HepG2 (cell line): ENCODE measurements around the gene CD207. TPM values are rescaled to one million over a fixed set of nuclear protein-coding genes. Genes with fewer than 3 reads are reported as not detected.

Source experiments
- ATAC-seq: fragments of 200-7000 bp; cut with Tn5 transposase; 3 replicates; pipeline ENCODE4 v1.9.1; 2020; ENCODE audit warnings: mild to moderate bottlenecking, moderate library complexity
- BruUV-seq: library from RNA; stranded (reverse); fragments of 400-500 nt; replicated peaks from 2 replicates; lab custom pipeline; 2021; lab: Mats Ljungman, UMichigan
- CTCF ChIA-PET: fragments of 300-600 bp; formaldehyde crosslinking; extraction: SDS; loops from one replicate; lab custom pipeline; 2021; ENCODE audit warnings: low total read pairs, inconsistent platforms, low intra/inter-chr PET ratio; lab: Yijun Ruan, JAX
- POLR2A ChIA-PET: fragments of 350-600 bp; sonication (Branson Sonifier 250); formaldehyde crosslinking; loops from one replicate; lab custom pipeline; 2020; ENCODE audit warnings: antibody characterized with exemption, inconsistent platforms; lab: Yijun Ruan, JAX
- DNase-seq: peaks from one replicate; pipeline ENCODE4 v3.0.0-alpha.2; 2015; ENCODE audit warnings: low spot score
- FAIRE-seq: peaks from 3 replicates; lab custom pipeline; 2011; peaks lifted over from hg19 to GRCh38; lab: Jason Lieb, UNC
- H2AFZ ChIP-seq: one replicate; pipeline ENCODE4 v1.6.1; 2011; ENCODE audit warnings: low read length, inconsistent platforms
- H3K27ac ChIP-seq: fragments of 300-600 bp; 3 replicates; pipeline ENCODE4 v1.8.0; 2011; ENCODE audit warnings: mixed run types, mild to moderate bottlenecking, mixed read lengths, low read length, inconsistent platforms; ENCODE audit not compliant: insufficient read depth; ENCODE audit errors: extremely low read length
- H3K27me3 ChIP-seq, 2 experiments: fragments of 200-600 bp in 1 of 2; 2 replicates in 1 of 2; 3 replicates in 1 of 2; pipeline versions ENCODE4 v1.6.0 to v1.8.0; 2011; ENCODE audit warnings: low read length in 2 of 2, mild to moderate bottlenecking in 2 of 2, moderate library complexity in 2 of 2, inconsistent platforms in 1 of 2; ENCODE audit not compliant: insufficient read depth in 2 of 2, control insufficient read depth in 1 of 2
- H3K36me3 ChIP-seq, 2 experiments: fragments of 200-600 bp in 1 of 2; replicated peaks in 1 of 2; 2 replicates in 1 of 2; 3 replicates in 1 of 2; pipeline versions ENCODE4 v1.5.1 to v1.8.0; 2011; ENCODE audit warnings: low read length in 2 of 2, inconsistent platforms in 1 of 2; ENCODE audit not compliant: insufficient read depth in 2 of 2, control insufficient read depth in 1 of 2
- H3K4me1 ChIP-seq: 2 replicates; pipeline ENCODE4 v1.5.1; 2012; ENCODE audit warnings: low read length, inconsistent platforms; ENCODE audit not compliant: insufficient read depth
- H3K4me2 ChIP-seq: 2 replicates; pipeline ENCODE4 v1.6.0; 2011; ENCODE audit warnings: low read depth, low read length, inconsistent platforms
- H3K4me3 ChIP-seq, 3 experiments: fragments of 200-600 bp in 1 of 3; sonication (generic), shearing (Covaris generic) in 1 of 3; replicated peaks in 1 of 3; 2 replicates each; pipeline ENCODE4 v1.5.1; 2011 to 2016; ENCODE audit warnings: low read length in 3 of 3, inconsistent platforms in 2 of 3, low read depth in 2 of 3, mild to moderate bottlenecking in 2 of 3, control low read depth in 1 of 3, mixed read lengths in 1 of 3; ENCODE audit not compliant: insufficient read depth in 1 of 3
- H3K79me2 ChIP-seq: one replicate; pipeline ENCODE4 v1.6.1; 2011; ENCODE audit warnings: low read length, inconsistent platforms; ENCODE audit not compliant: insufficient read depth
- H3K9ac ChIP-seq: 2 replicates; pipeline ENCODE4 v1.6.0; 2011; ENCODE audit warnings: mild to moderate bottlenecking, low read depth, low read length, inconsistent platforms; ENCODE audit not compliant: insufficient read depth
- H3K9me3 ChIP-seq: 2 replicates; pipeline ENCODE4 v1.5.1; 2012; ENCODE audit warnings: mild to moderate bottlenecking, low read length
- H4K20me1 ChIP-seq: 2 replicates; pipeline ENCODE4 v1.6.0; 2011; ENCODE audit warnings: inconsistent platforms, mild to moderate bottlenecking, low read length, moderate library complexity; ENCODE audit not compliant: insufficient read depth
- ARID5B ChIP-seq: IDR thresholded peaks from 2 replicates; pipeline ENCODE4 v1.4.0; 2020; ENCODE audit warnings: mild to moderate bottlenecking, missing genetic modification reagents
- ATF6 ChIP-seq: sonication (generic); formaldehyde crosslinking; conservative IDR thresholded peaks from 2 replicates; pipeline ENCODE4 v1.4.0; 2020; ENCODE audit warnings: missing genetic modification reagents
- GPN1 ChIP-seq: sonication (generic); formaldehyde crosslinking; IDR thresholded peaks from 2 replicates; pipeline ENCODE4 v1.5.1; 2020; ENCODE audit warnings: missing genetic modification reagents, borderline replicate concordance
- KIAA2018 ChIP-seq: sonication (generic); formaldehyde crosslinking; IDR thresholded peaks from 2 replicates; pipeline ENCODE4 v1.5.0; 2020; ENCODE audit warnings: mild to moderate bottlenecking, missing genetic modification reagents, borderline replicate concordance
- MZF1 ChIP-seq: sonication (generic); formaldehyde crosslinking; IDR thresholded peaks from 2 replicates; pipeline ENCODE4 v1.8.1; 2023; ENCODE audit warnings: mild to moderate bottlenecking, missing genetic modification reagents, borderline replicate concordance
- NFATC3 ChIP-seq: sonication (generic); formaldehyde crosslinking; IDR thresholded peaks from 2 replicates; pipeline ENCODE4 v1.5.1; 2020; ENCODE audit warnings: mild to moderate bottlenecking, missing genetic modification reagents
- PTBP1 ChIP-seq: fragments of 200-400 bp; formaldehyde crosslinking; IDR thresholded peaks from 2 replicates; pipeline ENCODE4 v1.6.1; 2018; ENCODE audit warnings: low read length, low read depth; ENCODE audit not compliant: poor library complexity, severe bottlenecking
- ZFP90 ChIP-seq: sonication (generic); formaldehyde crosslinking; IDR thresholded peaks from 2 replicates; pipeline ENCODE4 v1.8.0; 2022; ENCODE audit warnings: missing genetic modification reagents, mild to moderate bottlenecking, inconsistent platforms, borderline replicate concordance
- ZNF552 ChIP-seq: sonication (generic); formaldehyde crosslinking; IDR thresholded peaks from 2 replicates; pipeline ENCODE4 v1.9.0; 2022; ENCODE audit warnings: missing genetic modification reagents, mild to moderate bottlenecking, borderline replicate concordance
- ZNF772 ChIP-seq: sonication (generic); formaldehyde crosslinking; IDR thresholded peaks from 2 replicates; pipeline ENCODE4 v1.5.0; 2020; ENCODE audit warnings: mild to moderate bottlenecking, missing genetic modification reagents
- whole genome bisulfite sequencing: methylation state at CpG from one replicate; pipeline ENCODE4 v1.1.6; 2017; ENCODE audit warnings: low lambda C conversion rate; 5-methylcytosine and 5-hydroxymethylcytosine counted together
- in situ Hi-C: cut with HindIII; loops from 2 replicates; pipeline ENCODE4 v1.10.0; 2017; ENCODE audit warnings: low pct_unique_long_range_greater_than_20kb; ENCODE audit not compliant: extremely low pct_ligation_motif_present
- intact Hi-C: fragments of 100-400 bp; cut with micrococcal nuclease; formaldehyde crosslinking; loops from one replicate; pipeline ENCODE4 v1.10.0; 2022; ENCODE audit not compliant: unreplicated experiment
- polyA plus RNA-seq, 8 experiments: library from polyadenylated mRNA; depleted of rRNA in 3 of 8; stranded (reverse) in 7 of 8; unstranded in 1 of 8; fragments of >200 nt; fragmentation: Illumina TruSeq in 4 of 8; extraction: Trizol in 4 of 8; gene quantifications; 2 replicates each; pipeline versions ENCODE4 v1.2.1 to v1.2.3, GENCODE V29; 2011 to 2016; ENCODE audit warnings: low read depth in 4 of 8, missing spikeins in 1 of 8, mixed read lengths in 1 of 8; ENCODE audit not compliant: insufficient read depth in 1 of 8
- total RNA-seq, 5 experiments: library from RNA; depleted of rRNA; stranded (reverse); fragments of >200 nt; fragmentation: Illumina TruSeq; extraction: Trizol; gene quantifications; 2 replicates each; pipeline ENCODE4 v1.2.3, GENCODE V29; 2016; ENCODE audit warnings: low read depth in 1 of 5

Gene CD207
- total and polyA plus RNA-seq, 2 of the 13 experiments (the other 11 are each of a cell fraction or from before 2014, with no cell fraction given) = 0.09 to 0.15 TPM

GRCh38 chr2:70854411-70854810 is 18.8 kb upstream of the CD207 start:
- 65% methylated on average over 4 of the region's 4 CpGs for WGBS
- no peak for FAIRE-seq
- ChIA-PET CTCF (no interaction called here), POLR2A (no interaction called here)
- ATAC-seq = no peak
- intact Hi-C loops (no loop called here), in situ Hi-C loops (no loop called here)
- Histone ChIP-seq H4K20me1 (no peaks in the 10 kb centered on the region), H3K4me3 (no peak overlapping the region), H3K27ac (no peak overlapping the region), H3K36me3 (no peaks in the 10 kb centered on the region), H2AFZ (no peak overlapping the region), H3K27me3 (peaks cover 0 to 6% of the 10 kb centered on the region in 2 experiments; a peak in 2 of 5 replicates), H3K79me2 (no peaks in the 10 kb centered on the region), H3K4me1 (no peaks in the 10 kb centered on the region), H3K9me3 (no peaks in the 10 kb centered on the region), H3K4me2 (no peak overlapping the region), H3K9ac (no peak overlapping the region)
- BruUV-seq = no TSS peak
- no peak for DNase-seq
- TF ChIP-seq ZNF772 (CRISPR knock-in tag) = no peak
- no peak for TF ChIP-seq ARID5B (CRISPR knock-in tag)
- TF ChIP-seq PTBP1 = no peak
- no peak for TF ChIP-seq ATF6 (CRISPR knock-in tag)
- TF ChIP-seq MZF1 (CRISPR knock-in tag) = no peak
- TF ChIP-seq NFATC3 (CRISPR knock-in tag) = no peak
- no peak for TF ChIP-seq ZFP90 (CRISPR knock-in tag)
- no peak for TF ChIP-seq ZNF552 (CRISPR knock-in tag)
- TF ChIP-seq GPN1 = no peak
- no peak for TF ChIP-seq KIAA2018
